Measurements from ENCODE around the gene AGAP1. TPM values are rescaled to one million over a fixed set of nuclear protein-coding genes. Genes with fewer than 3 reads are reported as not detected.

Gene AGAP1
- total RNA-seq, 1 donor from 2014 or later: 43.9 TPM

DNA sequence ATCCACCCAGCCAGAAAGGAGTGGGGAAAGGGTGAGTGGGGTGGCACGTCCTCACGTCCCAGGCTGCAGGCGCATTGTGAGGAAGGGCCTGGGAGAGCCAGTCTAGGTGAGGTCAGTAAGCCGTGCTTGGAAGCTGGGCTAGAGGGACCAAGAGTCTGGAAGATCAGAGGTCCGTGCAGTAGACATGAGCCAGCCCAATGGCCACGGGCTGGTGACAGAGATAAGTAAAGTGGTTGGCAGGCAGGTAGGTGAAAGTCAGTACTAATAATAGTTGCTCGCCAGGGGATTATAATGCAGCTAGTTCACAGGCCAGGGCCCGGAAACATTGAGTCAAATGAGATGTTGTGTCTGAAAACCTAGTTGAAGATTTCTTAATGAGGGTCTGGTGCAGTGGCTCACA, 541.1 kb downstream of the AGAP1 start:
- H3K27me3 Mint-ChIP-seq (ENCODE audit: unreplicated experiment): no peaks in the 10 kb centered on the region
- H3K4me1 Mint-ChIP-seq (ENCODE audit: unreplicated experiment): no peaks in the 10 kb centered on the region
- no peak for DNase-seq (ENCODE audit: low spot score)
- no peaks in the 10 kb centered on the region for H3K9me3 Mint-ChIP-seq (ENCODE audit: unreplicated experiment)
- H3K4me3 Mint-ChIP-seq (ENCODE audit: unreplicated experiment): no peak overlapping the region
- TF ChIP-seq, protein P1, sequence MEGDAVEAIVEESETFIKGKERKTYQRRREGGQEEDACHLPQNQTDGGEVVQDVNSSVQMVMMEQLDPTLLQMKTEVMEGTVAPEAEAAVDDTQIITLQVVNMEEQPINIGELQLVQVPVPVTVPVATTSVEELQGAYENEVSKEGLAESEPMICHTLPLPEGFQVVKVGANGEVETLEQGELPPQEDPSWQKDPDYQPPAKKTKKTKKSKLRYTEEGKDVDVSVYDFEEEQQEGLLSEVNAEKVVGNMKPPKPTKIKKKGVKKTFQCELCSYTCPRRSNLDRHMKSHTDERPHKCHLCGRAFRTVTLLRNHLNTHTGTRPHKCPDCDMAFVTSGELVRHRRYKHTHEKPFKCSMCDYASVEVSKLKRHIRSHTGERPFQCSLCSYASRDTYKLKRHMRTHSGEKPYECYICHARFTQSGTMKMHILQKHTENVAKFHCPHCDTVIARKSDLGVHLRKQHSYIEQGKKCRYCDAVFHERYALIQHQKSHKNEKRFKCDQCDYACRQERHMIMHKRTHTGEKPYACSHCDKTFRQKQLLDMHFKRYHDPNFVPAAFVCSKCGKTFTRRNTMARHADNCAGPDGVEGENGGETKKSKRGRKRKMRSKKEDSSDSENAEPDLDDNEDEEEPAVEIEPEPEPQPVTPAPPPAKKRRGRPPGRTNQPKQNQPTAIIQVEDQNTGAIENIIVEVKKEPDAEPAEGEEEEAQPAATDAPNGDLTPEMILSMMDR (IDR thresholded peaks at IDR 0.05; ENCODE audit: unreplicated experiment): no peak
- no peaks in the 10 kb centered on the region for H3K36me3 Mint-ChIP-seq (ENCODE audit: low read depth, unreplicated experiment)
- H3K27ac Mint-ChIP-seq (ENCODE audit: unreplicated experiment): no peak overlapping the region

DNA sequence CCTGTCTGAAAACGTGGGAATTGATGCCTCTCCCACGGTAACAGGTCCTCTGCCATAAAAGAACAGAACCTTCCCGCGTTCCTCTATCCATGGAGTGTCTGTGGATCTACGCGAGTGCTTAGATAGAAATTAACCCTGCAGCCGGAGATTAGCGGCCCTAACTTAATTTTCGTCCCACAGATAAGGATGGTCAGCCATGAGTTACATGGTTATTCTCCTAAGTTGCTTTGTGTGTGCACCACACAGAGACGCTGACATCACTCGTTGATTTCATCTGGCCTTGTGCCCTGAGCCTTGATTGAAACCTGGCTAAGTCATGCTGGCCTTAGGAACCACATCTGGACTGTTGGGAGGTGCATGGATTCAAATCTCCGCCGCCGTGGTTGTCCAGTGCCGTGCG, 542.2 kb downstream of the AGAP1 start:
- TF ChIP-seq, protein P1 (IDR thresholded peaks at IDR 0.05; ENCODE audit: unreplicated experiment): no peak
- Mint-ChIP-seq H3K27me3 (ENCODE audit: unreplicated experiment) (no peaks in the 10 kb centered on the region), H3K27ac (ENCODE audit: unreplicated experiment) (no peak overlapping the region), H3K36me3 (ENCODE audit: low read depth, unreplicated experiment) (no peaks in the 10 kb centered on the region), H3K4me3 (ENCODE audit: unreplicated experiment) (no peak overlapping the region), H3K9me3 (ENCODE audit: unreplicated experiment) (no peaks in the 10 kb centered on the region), H3K4me1 (ENCODE audit: unreplicated experiment) (no peaks in the 10 kb centered on the region)
- no peak for DNase-seq (ENCODE audit: low spot score)

DNA sequence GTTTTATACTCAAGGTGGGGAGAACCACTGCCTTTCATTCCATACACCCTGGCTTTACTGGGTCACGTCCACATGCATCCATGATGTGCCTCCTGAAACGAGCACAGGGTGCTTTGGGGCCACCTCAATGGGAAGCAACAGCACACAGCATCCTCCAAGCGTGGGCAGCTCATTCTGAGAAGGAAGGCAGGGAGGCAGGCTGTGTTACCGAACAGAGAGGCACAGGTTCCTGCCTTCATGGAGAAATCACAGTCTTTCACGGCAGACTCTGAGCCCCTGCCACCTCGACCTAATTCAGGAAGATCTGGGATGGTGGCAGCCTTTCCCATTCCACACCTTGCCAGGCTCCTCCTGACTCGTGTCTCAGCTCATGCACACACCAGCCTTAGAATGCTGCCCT, 544.3 kb downstream of the AGAP1 start:
- no peak for DNase-seq (ENCODE audit: low spot score)
- H3K36me3 Mint-ChIP-seq (ENCODE audit: low read depth, unreplicated experiment): peaks cover 12% of the 10 kb centered on the region
- peaks cover 6% of the 10 kb centered on the region for H3K4me1 Mint-ChIP-seq (ENCODE audit: unreplicated experiment)
- H3K9me3 Mint-ChIP-seq (ENCODE audit: unreplicated experiment): no peaks in the 10 kb centered on the region
- no peak overlapping the region for H3K27ac Mint-ChIP-seq (ENCODE audit: unreplicated experiment)
- H3K27me3 Mint-ChIP-seq (ENCODE audit: unreplicated experiment): peaks cover 3% of the 10 kb centered on the region
- TF ChIP-seq, protein P1 (IDR thresholded peaks at IDR 0.05; ENCODE audit: unreplicated experiment): no peak
- H3K4me3 Mint-ChIP-seq (ENCODE audit: unreplicated experiment): no peak overlapping the region

DNA sequence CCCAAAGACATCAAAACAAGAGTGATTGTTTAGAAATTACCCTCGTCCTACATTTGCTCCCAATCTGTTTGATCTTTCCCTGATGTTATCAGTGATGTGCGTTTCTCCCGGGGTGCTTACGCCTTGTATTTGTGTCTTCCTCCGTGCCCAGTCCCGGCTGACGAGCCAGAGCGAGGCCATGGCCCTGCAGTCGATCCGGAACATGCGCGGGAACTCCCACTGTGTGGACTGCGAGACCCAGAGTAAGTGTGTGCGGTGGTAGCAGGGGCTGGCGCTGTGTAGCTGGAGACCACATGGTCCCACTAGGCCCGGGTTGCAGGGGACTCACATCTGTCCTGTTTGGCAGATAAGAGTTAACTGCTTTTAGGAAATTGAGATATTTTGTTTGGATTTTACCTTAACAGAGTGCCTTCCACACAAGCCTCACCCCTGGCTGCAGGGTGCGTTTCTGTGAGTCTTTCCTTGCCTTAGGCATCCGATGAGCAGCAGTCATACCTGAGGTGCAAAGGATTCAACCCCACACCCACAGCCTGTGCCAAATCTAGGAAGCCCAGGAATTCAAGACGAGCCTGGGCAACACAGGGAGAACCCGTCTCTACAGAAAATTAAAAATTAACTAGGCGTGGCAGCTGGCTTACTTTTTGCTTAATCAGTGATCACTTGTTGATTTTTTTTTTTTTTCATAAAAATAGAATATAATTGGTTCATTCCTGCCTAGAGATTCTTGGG, 546.9 kb downstream of the AGAP1 start:
- Mint-ChIP-seq H3K4me1 (ENCODE audit: unreplicated experiment) (peaks cover 6% of the 10 kb centered on the region), H3K36me3 (ENCODE audit: low read depth, unreplicated experiment) (peaks cover 16% of the 10 kb centered on the region), H3K27ac (ENCODE audit: unreplicated experiment) (no peak overlapping the region), H3K4me3 (ENCODE audit: unreplicated experiment) (no peak overlapping the region), H3K9me3 (ENCODE audit: unreplicated experiment) (no peaks in the 10 kb centered on the region), H3K27me3 (ENCODE audit: unreplicated experiment) (peaks cover 6% of the 10 kb centered on the region)
- DNase-seq (ENCODE audit: low spot score): no peak
- TF ChIP-seq, protein P1 (IDR thresholded peaks at IDR 0.05; ENCODE audit: unreplicated experiment): no peak

DNA sequence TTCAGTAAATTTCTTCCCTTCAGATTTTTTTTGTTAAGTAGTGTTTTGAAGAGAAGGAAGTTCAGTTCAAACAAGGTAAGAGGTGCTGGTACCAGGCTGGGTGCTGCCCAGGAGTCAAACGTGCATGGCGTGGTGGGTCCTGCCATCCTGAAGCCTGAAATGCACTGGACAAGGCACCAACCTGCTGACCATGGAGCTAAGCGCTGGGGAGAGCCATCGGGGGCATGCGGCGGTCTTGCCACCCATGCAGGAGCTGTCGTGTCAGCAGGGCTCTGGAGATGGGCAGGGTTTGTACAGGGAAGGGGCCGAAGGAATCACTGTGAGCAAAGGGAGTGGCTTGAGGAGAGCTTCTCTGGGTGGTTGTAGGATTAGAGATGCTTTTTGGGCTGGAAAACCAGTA, 547.8 kb downstream of the AGAP1 start:
- H3K27me3 Mint-ChIP-seq (ENCODE audit: unreplicated experiment): peaks cover 9% of the 10 kb centered on the region
- H3K4me1 Mint-ChIP-seq (ENCODE audit: unreplicated experiment): peaks cover 6% of the 10 kb centered on the region
- DNase-seq (ENCODE audit: low spot score): no peak
- H3K36me3 Mint-ChIP-seq (ENCODE audit: low read depth, unreplicated experiment): peaks cover 23% of the 10 kb centered on the region
- TF ChIP-seq, protein P1 (IDR thresholded peaks at IDR 0.05; ENCODE audit: unreplicated experiment): no peak
- H3K9me3 Mint-ChIP-seq (ENCODE audit: unreplicated experiment): no peaks in the 10 kb centered on the region
- no peak overlapping the region for H3K4me3 Mint-ChIP-seq (ENCODE audit: unreplicated experiment)
- no peak overlapping the region for H3K27ac Mint-ChIP-seq (ENCODE audit: unreplicated experiment)
